CD14-positive monocyte (primary cell): ENCODE results near the gene RHBG. TPM values are rescaled to one million over a fixed set of nuclear protein-coding genes. Genes with fewer than 3 reads are reported as not detected.

ENCODE experiments used
- DNase-seq, 3 donors: peaks; one replicate each; pipeline ENCODE4 v3.0.0-alpha.2; 2011 to 2022
- H2AFZ ChIP-seq: 2 replicates; pipeline ENCODE4 v1.6.0; 2012; ENCODE audit warnings: mild to moderate bottlenecking, low read depth, low read length, inconsistent platforms; ENCODE audit not compliant: insufficient read depth, poor library complexity, severe bottlenecking
- H3K27ac ChIP-seq, 2 donors: 1 replicate in 1 of 2; 2 replicates in 1 of 2; pipeline ENCODE4 v1.5.1; 2012 to 2013; ENCODE audit warnings: low read length in 2 of 2, control low read depth in 1 of 2, inconsistent platforms in 1 of 2, low read depth in 1 of 2, mild to moderate bottlenecking in 1 of 2
- H3K27me3 ChIP-seq, 2 donors: one replicate each; pipeline versions ENCODE4 v1.6.0 to v1.6.1; 2011 to 2013; ENCODE audit warnings: low read length in 2 of 2; ENCODE audit not compliant: control insufficient read depth in 2 of 2, insufficient read depth in 2 of 2
- H3K36me3 ChIP-seq, 2 donors: replicated peaks in 1 of 2; 1 replicate in 1 of 2; 2 replicates in 1 of 2; pipeline versions ENCODE4 v1.5.1 to v1.6.1; 2012 to 2013; ENCODE audit warnings: low read length in 2 of 2, control low read depth in 1 of 2, inconsistent platforms in 1 of 2, mild to moderate bottlenecking in 1 of 2; ENCODE audit not compliant: insufficient read depth in 2 of 2, control insufficient read depth in 1 of 2
- H3K4me1 ChIP-seq, 2 donors: 1 replicate in 1 of 2; 2 replicates in 1 of 2; pipeline versions ENCODE4 v1.5.1 to v1.6.1; 2012 to 2013; ENCODE audit warnings: low read length in 2 of 2, control low read depth in 1 of 2, inconsistent platforms in 1 of 2, mild to moderate bottlenecking in 1 of 2, moderate library complexity in 1 of 2; ENCODE audit not compliant: insufficient read depth in 2 of 2, control insufficient read depth in 1 of 2
- H3K4me2 ChIP-seq: replicated peaks from 2 replicates; pipeline ENCODE3; 2012; ENCODE audit warnings: low read length, moderate library complexity, mild to moderate bottlenecking; ENCODE audit not compliant: poor library complexity, severe bottlenecking; ENCODE audit errors: extremely low read depth
- H3K4me3 ChIP-seq, 3 experiments: fragments of 200-600 bp in 1 of 3; sonication (generic) in 1 of 3; replicated peaks in 1 of 3; 1 replicate in 2 of 3; 2 replicates in 1 of 3; pipeline ENCODE4 v1.5.1; 2011 to 2013; ENCODE audit warnings: low read length in 3 of 3, mild to moderate bottlenecking in 3 of 3, control low read depth in 2 of 3, low read depth in 2 of 3, inconsistent platforms in 1 of 3, moderate library complexity in 1 of 3
- H3K79me2 ChIP-seq: 2 replicates; pipeline ENCODE4 v1.6.0; 2012; ENCODE audit warnings: mild to moderate bottlenecking, control low read depth, inconsistent platforms, low read length, moderate library complexity; ENCODE audit not compliant: insufficient read depth
- H3K9ac ChIP-seq: 2 replicates; pipeline ENCODE4 v1.6.0; 2017; ENCODE audit warnings: low read length, mild to moderate bottlenecking; ENCODE audit not compliant: insufficient read depth, poor library complexity, severe bottlenecking
- H3K9me3 ChIP-seq, 2 donors: replicated peaks in 1 of 2; 1 replicate in 1 of 2; 2 replicates in 1 of 2; pipeline versions ENCODE4 v1.5.1 to v1.6.1; 2012 to 2013; ENCODE audit warnings: low read length in 2 of 2, control low read depth in 1 of 2; ENCODE audit not compliant: control insufficient read depth in 1 of 2, insufficient read depth in 1 of 2
- H4K20me1 ChIP-seq: 2 replicates; pipeline ENCODE4 v1.6.0; 2012; ENCODE audit warnings: mild to moderate bottlenecking, low read length, control low read depth, moderate library complexity; ENCODE audit not compliant: insufficient read depth
- H3K27ac Mint-ChIP-seq, 7 donors: one replicate each; pipeline ENCODE4 v1.8.0; 2020; ENCODE audit warnings: mild to moderate bottlenecking in 7 of 7, mixed read lengths in 7 of 7, moderate library complexity in 6 of 7, inconsistent platforms in 2 of 7
- H3K27me3 Mint-ChIP-seq, 3 donors: one replicate each; pipeline ENCODE4 v1.8.0; 2021 to 2022; ENCODE audit warnings: low read depth in 3 of 3, mild to moderate bottlenecking in 3 of 3, mixed read lengths in 3 of 3, moderate library complexity in 3 of 3, inconsistent platforms in 1 of 3
- H3K36me3 Mint-ChIP-seq, 2 donors: one replicate each; pipeline ENCODE4 v1.8.0; 2020; ENCODE audit warnings: mixed read lengths in 2 of 2, inconsistent platforms in 1 of 2, mild to moderate bottlenecking in 1 of 2
- H3K4me1 Mint-ChIP-seq: one replicate; pipeline ENCODE4 v1.8.0; 2020; ENCODE audit warnings: mild to moderate bottlenecking, mixed read lengths
- H3K4me3 Mint-ChIP-seq, 2 donors: one replicate each; pipeline ENCODE4 v1.8.0; 2020; ENCODE audit warnings: mild to moderate bottlenecking in 2 of 2, mixed read lengths in 2 of 2, moderate library complexity in 1 of 2
- H3K9me3 Mint-ChIP-seq, 7 donors: one replicate each; pipeline ENCODE4 v1.8.0; 2020 to 2022; ENCODE audit warnings: mixed read lengths in 7 of 7, mild to moderate bottlenecking in 6 of 7, moderate library complexity in 6 of 7, inconsistent platforms in 2 of 7
- WGBS: methylation state at CpG from one replicate; pipeline ENCODE4 v1.1.5; 2013; ENCODE audit warnings: missing lambda C conversion rate; ENCODE audit not compliant: insufficient coverage; 5-methylcytosine and 5-hydroxymethylcytosine counted together
- intact Hi-C, 2 donors: fragments of 100-400 bp; cut with micrococcal nuclease; formaldehyde crosslinking; loops; one replicate each; pipeline versions ENCODE4 v1.15.0 to v1.15.1; 2023
- polyA plus RNA-seq, 3 donors: library from polyadenylated mRNA; depleted of rRNA in 1 of 3; unstranded in 2 of 3; stranded (reverse) in 1 of 3; fragments of 300-500 nt in 2 of 3; fragments of >200 nt in 1 of 3; fragmentation: Illumina TruSeq in 2 of 3; gene quantifications; 1 replicate in 2 of 3; 2 replicates in 1 of 3; pipeline ENCODE4 v1.2.3, GENCODE V29; 2012 to 2021
- TF ChIP-seq, protein P1 (sequence below): fragments of 200-600 bp; IDR thresholded peaks from one replicate; pipeline ENCODE4 v1.8.0; 2022; ENCODE audit warnings: antibody characterized with exemption, mild to moderate bottlenecking

RHBG gene
- polyA plus RNA-seq, 3 donors: 0.08 TPM; not detected in 2

DNA sequence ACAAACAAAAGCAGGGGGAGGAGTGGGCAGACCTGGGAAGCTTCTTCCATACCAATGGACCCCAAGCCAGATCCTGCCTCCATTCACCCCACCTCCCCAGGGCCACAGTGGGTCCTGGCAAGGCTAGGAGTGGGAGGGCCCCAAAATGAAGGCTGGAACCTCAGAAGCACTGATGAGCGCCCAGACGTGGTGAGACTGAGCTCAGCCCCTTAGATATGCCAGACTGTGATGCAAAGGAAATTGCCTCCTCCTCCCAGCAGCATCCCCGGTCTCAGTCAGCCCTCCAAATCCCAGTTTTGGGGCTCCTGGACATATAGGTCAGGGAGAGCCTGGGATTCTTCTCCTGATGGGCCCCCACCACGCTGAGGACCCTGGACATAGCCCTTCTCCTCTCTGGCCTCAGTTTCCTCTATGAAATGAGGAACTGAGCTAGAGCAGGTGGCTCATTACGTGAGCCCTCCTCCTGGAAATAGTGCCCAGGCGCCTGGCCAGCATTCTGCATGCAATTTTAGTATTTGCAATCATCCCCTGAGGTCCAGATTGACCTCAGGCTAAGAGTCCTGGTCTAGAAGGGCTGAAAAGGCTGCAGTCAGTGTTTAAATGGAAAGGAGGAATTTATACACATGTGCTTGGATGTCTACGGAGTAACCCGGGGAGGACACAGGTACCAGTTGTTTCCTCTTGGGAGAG is 33.5 kb downstream of the RHBG start:
- intact Hi-C loops: no loop called here
- Histone ChIP-seq H3K9ac (no peak overlapping the region), H3K36me3 (no peaks in the 10 kb centered on the region), H3K27ac (no peak overlapping the region), H3K4me1 (peaks cover 0 to 6% of the 10 kb centered on the region in 2 donors), H2AFZ (no peak overlapping the region), H3K4me3 (no peak overlapping the region), H3K79me2 (no peaks in the 10 kb centered on the region), H3K4me2 (no peak overlapping the region), H4K20me1 (no peaks in the 10 kb centered on the region), H3K27me3 (peaks cover 15 to 41% of the 10 kb centered on the region in 2 donors), H3K9me3 (no peaks in the 10 kb centered on the region)
- peaks cover 0 to 11% (median 2%) of the 10 kb centered on the region in 7 donors for H3K9me3 Mint-ChIP-seq
- 60% methylated on average over 8 of the region's 8 CpGs for WGBS
- DNase-seq: no peak
- H3K4me3 Mint-ChIP-seq: peak overlapping the region in 1 of 2 donors; percentile 1
- no peak overlapping the region for H3K27ac Mint-ChIP-seq
- peaks cover 36 to 65% (median 47%) of the 10 kb centered on the region in 3 donors for H3K27me3 Mint-ChIP-seq
- H3K36me3 Mint-ChIP-seq: no peaks in the 10 kb centered on the region
- TF ChIP-seq, protein P1, sequence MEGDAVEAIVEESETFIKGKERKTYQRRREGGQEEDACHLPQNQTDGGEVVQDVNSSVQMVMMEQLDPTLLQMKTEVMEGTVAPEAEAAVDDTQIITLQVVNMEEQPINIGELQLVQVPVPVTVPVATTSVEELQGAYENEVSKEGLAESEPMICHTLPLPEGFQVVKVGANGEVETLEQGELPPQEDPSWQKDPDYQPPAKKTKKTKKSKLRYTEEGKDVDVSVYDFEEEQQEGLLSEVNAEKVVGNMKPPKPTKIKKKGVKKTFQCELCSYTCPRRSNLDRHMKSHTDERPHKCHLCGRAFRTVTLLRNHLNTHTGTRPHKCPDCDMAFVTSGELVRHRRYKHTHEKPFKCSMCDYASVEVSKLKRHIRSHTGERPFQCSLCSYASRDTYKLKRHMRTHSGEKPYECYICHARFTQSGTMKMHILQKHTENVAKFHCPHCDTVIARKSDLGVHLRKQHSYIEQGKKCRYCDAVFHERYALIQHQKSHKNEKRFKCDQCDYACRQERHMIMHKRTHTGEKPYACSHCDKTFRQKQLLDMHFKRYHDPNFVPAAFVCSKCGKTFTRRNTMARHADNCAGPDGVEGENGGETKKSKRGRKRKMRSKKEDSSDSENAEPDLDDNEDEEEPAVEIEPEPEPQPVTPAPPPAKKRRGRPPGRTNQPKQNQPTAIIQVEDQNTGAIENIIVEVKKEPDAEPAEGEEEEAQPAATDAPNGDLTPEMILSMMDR: no peak
- H3K4me1 Mint-ChIP-seq: peaks cover 7% of the 10 kb centered on the region

DNA sequence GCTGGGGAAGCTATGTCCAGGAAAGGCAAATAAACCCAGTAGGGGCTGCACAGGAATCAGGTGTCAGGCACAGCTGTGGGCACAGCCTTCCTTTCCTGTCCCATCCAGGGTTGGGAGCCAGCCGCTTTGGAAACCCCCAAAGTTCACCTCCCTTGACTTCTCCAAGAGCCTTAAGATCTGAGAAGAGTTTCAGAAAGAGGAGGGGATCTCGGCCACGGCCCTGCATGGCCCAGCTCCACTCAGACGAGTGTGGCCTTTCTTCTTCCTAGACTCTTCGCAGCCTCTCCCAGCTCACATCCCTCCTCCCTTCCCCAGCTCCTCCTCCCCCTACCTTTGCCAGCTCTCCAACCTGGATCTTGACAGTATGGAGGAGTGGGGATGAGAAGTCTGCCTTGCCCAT is 36.7 kb downstream of the RHBG start:
- H3K27ac Mint-ChIP-seq: no peak overlapping the region
- H3K4me3 Mint-ChIP-seq: peak overlapping the region in 1 of 2 donors; percentile 8
- H3K9me3 Mint-ChIP-seq: peaks cover 0 to 5% (median 0%) of the 10 kb centered on the region in 7 donors
- H3K4me1 ChIP-seq: no peaks in the 10 kb centered on the region
- no peaks in the 10 kb centered on the region for H3K36me3 ChIP-seq
- no peak overlapping the region for H3K4me3 ChIP-seq
- no peak for DNase-seq
- no peaks in the 10 kb centered on the region for H3K79me2 ChIP-seq
- no peak overlapping the region for H3K9ac ChIP-seq
- peaks cover 15 to 58% of the 10 kb centered on the region in 2 donors for H3K27me3 ChIP-seq
- no peaks in the 10 kb centered on the region for H4K20me1 ChIP-seq
- H2AFZ ChIP-seq: no peak overlapping the region
- no peaks in the 10 kb centered on the region for H3K36me3 Mint-ChIP-seq
- no peaks in the 10 kb centered on the region for H3K4me1 Mint-ChIP-seq
- H3K4me2 ChIP-seq: no peak overlapping the region
- H3K9me3 ChIP-seq: no peaks in the 10 kb centered on the region
- intact Hi-C loops: no loop called here
- WGBS: no CpG with 5 or more reads among the region's 5 CpGs
- no peak overlapping the region for H3K27ac ChIP-seq
- TF ChIP-seq, protein P1: no peak
- peaks cover 51 to 89% (median 65%) of the 10 kb centered on the region in 3 donors for H3K27me3 Mint-ChIP-seq
